Fibroblast of lung (primary cell): Measurements from ENCODE around the gene TNS2.

Source experiments
- EZH2 ChIP-seq: IDR thresholded peaks from 2 replicates; pipeline ENCODE4 v1.5.1; 2012; ENCODE audit warnings: low read length, control low read depth, mild to moderate bottlenecking; ENCODE audit errors: missing control alignments
- TF ChIP-seq, protein P1 (sequence below), 2 donors: IDR thresholded peaks in 1 of 2; conservative IDR thresholded peaks in 1 of 2; 1 replicate in 1 of 2; 2 replicates in 1 of 2; pipeline ENCODE4 v1.5.1; 2011 to 2012; ENCODE audit warnings: low read length in 2 of 2, control low read depth in 1 of 2, inconsistent platforms in 1 of 2, low read depth in 1 of 2, mild to moderate bottlenecking in 1 of 2

DNA sequence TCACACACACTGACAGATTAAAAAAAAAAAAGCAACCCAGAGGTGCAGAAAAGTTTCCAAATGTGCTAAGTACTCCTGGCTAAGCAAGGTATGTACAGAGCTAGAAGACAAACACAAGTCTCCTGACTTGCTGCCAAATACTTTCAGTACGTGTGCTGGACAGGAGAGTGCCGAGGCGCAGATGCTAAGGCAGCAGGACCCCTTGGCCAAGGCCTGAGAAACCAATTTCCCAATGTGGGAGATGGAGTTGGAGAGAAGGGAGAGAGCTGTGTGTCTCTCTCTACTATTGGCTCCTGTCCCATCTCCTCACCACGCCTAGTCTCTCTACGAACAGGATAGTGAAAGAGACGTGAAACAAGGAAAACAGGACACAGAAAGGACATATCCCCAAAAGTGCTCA, 24.0 kb downstream of the TNS2 start:
- TF ChIP-seq, protein P1, sequence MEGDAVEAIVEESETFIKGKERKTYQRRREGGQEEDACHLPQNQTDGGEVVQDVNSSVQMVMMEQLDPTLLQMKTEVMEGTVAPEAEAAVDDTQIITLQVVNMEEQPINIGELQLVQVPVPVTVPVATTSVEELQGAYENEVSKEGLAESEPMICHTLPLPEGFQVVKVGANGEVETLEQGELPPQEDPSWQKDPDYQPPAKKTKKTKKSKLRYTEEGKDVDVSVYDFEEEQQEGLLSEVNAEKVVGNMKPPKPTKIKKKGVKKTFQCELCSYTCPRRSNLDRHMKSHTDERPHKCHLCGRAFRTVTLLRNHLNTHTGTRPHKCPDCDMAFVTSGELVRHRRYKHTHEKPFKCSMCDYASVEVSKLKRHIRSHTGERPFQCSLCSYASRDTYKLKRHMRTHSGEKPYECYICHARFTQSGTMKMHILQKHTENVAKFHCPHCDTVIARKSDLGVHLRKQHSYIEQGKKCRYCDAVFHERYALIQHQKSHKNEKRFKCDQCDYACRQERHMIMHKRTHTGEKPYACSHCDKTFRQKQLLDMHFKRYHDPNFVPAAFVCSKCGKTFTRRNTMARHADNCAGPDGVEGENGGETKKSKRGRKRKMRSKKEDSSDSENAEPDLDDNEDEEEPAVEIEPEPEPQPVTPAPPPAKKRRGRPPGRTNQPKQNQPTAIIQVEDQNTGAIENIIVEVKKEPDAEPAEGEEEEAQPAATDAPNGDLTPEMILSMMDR (conservative IDR thresholded peaks at IDR 0.05 in 1 of 2, IDR thresholded peaks at IDR 0.05 in 1 of 2; ENCODE audit: low read depth in 1 of 2, low read length in 2 of 2), result no peak
- no peak for TF ChIP-seq EZH2
